H9 (cell line): ENCODE results near the gene RASSF8. TPM values are rescaled to one million over a fixed set of nuclear protein-coding genes. Genes with fewer than 3 reads are reported as not detected.

ENCODE experiments used
- DNase-seq: peaks from one replicate; pipeline ENCODE4 v3.0.0-alpha.2; 2017
- H2AFZ ChIP-seq: one replicate; pipeline ENCODE4 v1.6.1; 2013; ENCODE audit warnings: mild to moderate bottlenecking, low read length, control low read depth, moderate library complexity
- H2AK5ac ChIP-seq: 2 replicates; pipeline ENCODE4 v1.6.1; 2013; ENCODE audit warnings: low read length, control low read depth, mixed read lengths; ENCODE audit not compliant: insufficient read length
- H2BK120ac ChIP-seq: one replicate; pipeline ENCODE4 v1.6.1; 2013; ENCODE audit warnings: low read depth, mild to moderate bottlenecking, low read length, control low read depth, inconsistent platforms; ENCODE audit not compliant: poor library complexity, severe bottlenecking
- H2BK12ac ChIP-seq: 2 replicates; pipeline ENCODE4 v1.6.1; 2013; ENCODE audit warnings: low read length, control low read depth, mixed read lengths, low read depth; ENCODE audit not compliant: insufficient read length
- H2BK15ac ChIP-seq: 2 replicates; pipeline ENCODE4 v1.6.1; 2013; ENCODE audit warnings: low read depth, low read length, control low read depth
- H2BK20ac ChIP-seq: one replicate; pipeline ENCODE4 v1.6.1; 2013; ENCODE audit warnings: low read depth, mild to moderate bottlenecking, low read length, control low read depth, inconsistent platforms; ENCODE audit not compliant: poor library complexity, severe bottlenecking
- H2BK5ac ChIP-seq: 2 replicates; pipeline ENCODE4 v1.6.1; 2013; ENCODE audit warnings: low read length, control low read depth, mixed read lengths; ENCODE audit not compliant: insufficient read length
- H3K14ac ChIP-seq: 2 replicates; pipeline ENCODE4 v1.6.1; 2013; ENCODE audit warnings: low read length, control low read depth; ENCODE audit not compliant: insufficient read depth
- H3K18ac ChIP-seq: 2 replicates; pipeline ENCODE4 v1.6.1; 2013; ENCODE audit warnings: low read depth, mild to moderate bottlenecking, mixed read lengths, low read length, control low read depth; ENCODE audit not compliant: insufficient read length
- H3K23ac ChIP-seq: 2 replicates; pipeline ENCODE4 v1.6.1; 2013; ENCODE audit warnings: low read length, control low read depth, mixed read lengths, low read depth; ENCODE audit not compliant: insufficient read length
- H3K23me2 ChIP-seq: 2 replicates; pipeline ENCODE4 v1.6.1; 2013; ENCODE audit warnings: low read depth, mild to moderate bottlenecking, mixed read lengths, low read length, control low read depth; ENCODE audit not compliant: insufficient read length, poor library complexity, severe bottlenecking
- H3K27ac ChIP-seq: 2 replicates; pipeline ENCODE4 v1.5.1; 2013; ENCODE audit warnings: low read length, control low read depth, mixed read lengths, low read depth; ENCODE audit not compliant: insufficient read length
- H3K27me3 ChIP-seq: 2 replicates; pipeline ENCODE4 v1.6.1; 2013; ENCODE audit warnings: low read length, control low read depth, inconsistent platforms; ENCODE audit not compliant: insufficient read depth
- H3K4ac ChIP-seq: 2 replicates; pipeline ENCODE4 v1.6.1; 2013; ENCODE audit warnings: low read depth, mild to moderate bottlenecking, control low read depth, inconsistent platforms, low read length, moderate library complexity
- H3K4me1 ChIP-seq: 2 replicates; pipeline ENCODE4 v1.6.1; 2013; ENCODE audit warnings: low read length, control low read depth, inconsistent platforms; ENCODE audit not compliant: insufficient read depth
- H3K4me2 ChIP-seq: 2 replicates; pipeline ENCODE4 v1.6.1; 2013; ENCODE audit warnings: low read length, control low read depth, mixed read lengths; ENCODE audit not compliant: insufficient read length, insufficient read depth
- H3K56ac ChIP-seq: 2 replicates; pipeline ENCODE4 v1.6.1; 2013; ENCODE audit warnings: low read depth, mild to moderate bottlenecking, mixed read lengths, low read length, control low read depth; ENCODE audit not compliant: insufficient read length
- H3K79me1 ChIP-seq: 2 replicates; pipeline ENCODE4 v1.6.1; 2013; ENCODE audit warnings: low read depth, mild to moderate bottlenecking, moderate library complexity, low read length, control low read depth, inconsistent platforms; ENCODE audit not compliant: insufficient read depth, poor library complexity, severe bottlenecking
- H3K79me2 ChIP-seq: 2 replicates; pipeline ENCODE4 v1.6.1; 2013; ENCODE audit warnings: low read length, control low read depth, inconsistent platforms; ENCODE audit not compliant: insufficient read depth
- H3K9ac ChIP-seq: 2 replicates; pipeline ENCODE4 v1.6.1; 2013; ENCODE audit warnings: low read length, control low read depth, mixed read lengths; ENCODE audit not compliant: insufficient read length; ENCODE audit errors: extremely low read depth
- H3K9me3 ChIP-seq: one replicate; pipeline ENCODE4 v1.6.1; 2013; ENCODE audit warnings: low read depth, low read length, inconsistent platforms; ENCODE audit not compliant: control insufficient read depth
- H3T11ph ChIP-seq: one replicate; pipeline ENCODE4 v1.6.1; 2013; ENCODE audit warnings: mild to moderate bottlenecking, low read length, control low read depth, inconsistent platforms
- H4K20me1 ChIP-seq: one replicate; pipeline ENCODE4 v1.6.1; 2013; ENCODE audit not compliant: control insufficient read depth, insufficient read length, insufficient read depth
- H4K5ac ChIP-seq: 2 replicates; pipeline ENCODE4 v1.6.1; 2013; ENCODE audit warnings: low read depth, mild to moderate bottlenecking, mixed read lengths, low read length, control low read depth; ENCODE audit not compliant: insufficient read length
- H4K8ac ChIP-seq: replicated peaks from 2 replicates; pipeline ENCODE4 v1.6.1; 2013; ENCODE audit warnings: low read length, control low read depth, mixed read lengths, low read depth; ENCODE audit not compliant: insufficient read length
- H4K91ac ChIP-seq: 2 replicates; pipeline ENCODE4 v1.6.1; 2013; ENCODE audit warnings: low read depth, mild to moderate bottlenecking, moderate library complexity, mixed read lengths, low read length, control low read depth; ENCODE audit not compliant: insufficient read length
- H3K27ac Mint-ChIP-seq, 3 experiments: 2 replicates in 2 of 3; 3 replicates in 1 of 3; pipeline ENCODE4 v1.8.0; 2020 to 2021; ENCODE audit warnings: mixed read lengths in 3 of 3, mild to moderate bottlenecking in 1 of 3, moderate library complexity in 1 of 3
- H3K27me3 Mint-ChIP-seq: 2 replicates; pipeline ENCODE4 v1.8.0; 2021; ENCODE audit warnings: low read depth, mild to moderate bottlenecking, moderate library complexity, mixed read lengths
- H3K36me3 Mint-ChIP-seq, 3 experiments: 2 replicates in 2 of 3; 3 replicates in 1 of 3; pipeline ENCODE4 v1.8.0; 2020 to 2021; ENCODE audit warnings: low read depth in 3 of 3, mixed read lengths in 3 of 3; ENCODE audit not compliant: insufficient read depth in 1 of 3
- H3K4me1 Mint-ChIP-seq, 2 experiments: 2 replicates each; pipeline ENCODE4 v1.8.0; 2020; ENCODE audit warnings: mixed read lengths in 2 of 2
- H3K4me3 Mint-ChIP-seq, 2 experiments: 2 replicates in 1 of 2; 3 replicates in 1 of 2; pipeline ENCODE4 v1.8.0; 2020 to 2021; ENCODE audit warnings: mild to moderate bottlenecking in 2 of 2, mixed read lengths in 2 of 2, moderate library complexity in 1 of 2
- H3K9me3 Mint-ChIP-seq, 2 experiments: 2 replicates in 1 of 2; 3 replicates in 1 of 2; pipeline ENCODE4 v1.8.0; 2020; ENCODE audit warnings: mild to moderate bottlenecking in 2 of 2, mixed read lengths in 2 of 2, moderate library complexity in 1 of 2
- CTCF ChIP-seq: fragments of 200-600 bp; sonication (generic); conservative IDR thresholded peaks from 3 replicates; pipeline ENCODE4 v1.8.0; 2021; ENCODE audit warnings: antibody characterized with exemption, mild to moderate bottlenecking
- WGBS: extraction: QIAGEN DNeasy Blood & Tissue Kit; methylation state at CpG from one replicate; pipeline ENCODE4 v1.1.7; 2013; ENCODE audit warnings: missing lambda C conversion rate, low lambda C conversion rate, mixed read lengths; ENCODE audit not compliant: insufficient read length; ENCODE audit errors: extremely low coverage; 5-methylcytosine and 5-hydroxymethylcytosine counted together
- total RNA-seq: library from RNA; stranded (reverse); gene quantifications from 2 replicates; pipeline ENCODE4 v1.2.1, GENCODE V29; 2021

Gene RASSF8
- total RNA-seq, 1 experiment from 2014 or later: 38.8 TPM

- Mint-ChIP-seq H3K4me3 (no peak overlapping the region), H3K36me3 (no peaks in the 10 kb centered on the region), H3K27ac (no peak overlapping the region), H3K27me3 (no peaks in the 10 kb centered on the region), H3K4me1 (no peaks in the 10 kb centered on the region), H3K9me3 (no peaks in the 10 kb centered on the region)
- Histone ChIP-seq H3K79me2 (no peaks in the 10 kb centered on the region), H3K79me1 (no peaks in the 10 kb centered on the region), H3K9me3 (no peaks in the 10 kb centered on the region), H4K8ac (no peak overlapping the region), H3K56ac (no peak overlapping the region), H3K27ac (no peak overlapping the region), H3T11ph (no peak overlapping the region), H3K23me2 (no peaks in the 10 kb centered on the region), H3K14ac (no peak overlapping the region), H3K27me3 (no peaks in the 10 kb centered on the region), H2BK5ac (no peak overlapping the region), H2BK120ac (no peak overlapping the region), H2BK20ac (no peak overlapping the region), H3K4ac (no peak overlapping the region), H3K4me1 (no peaks in the 10 kb centered on the region), H4K5ac (no peak overlapping the region), H2AFZ (no peak overlapping the region), H2BK15ac (no peak overlapping the region), H3K23ac (no peak overlapping the region), H3K4me2 (no peak overlapping the region), H4K91ac (no peak overlapping the region), H4K20me1 (no peaks in the 10 kb centered on the region), H2BK12ac (no peak overlapping the region), H3K9ac (no peak overlapping the region), H2AK5ac (no peak overlapping the region), H3K18ac (no peak overlapping the region)
- TF ChIP-seq CTCF: no peak
- no CpG with 5 or more reads among the region's 4 CpGs for WGBS
- DNase-seq: no peak
Measured at GRCh38 chr12:25949343-25949742, 9.1 kb upstream of the RASSF8 start.
